ENCODE data around the gene SYMPK.

SYMPK gene

DNA sequence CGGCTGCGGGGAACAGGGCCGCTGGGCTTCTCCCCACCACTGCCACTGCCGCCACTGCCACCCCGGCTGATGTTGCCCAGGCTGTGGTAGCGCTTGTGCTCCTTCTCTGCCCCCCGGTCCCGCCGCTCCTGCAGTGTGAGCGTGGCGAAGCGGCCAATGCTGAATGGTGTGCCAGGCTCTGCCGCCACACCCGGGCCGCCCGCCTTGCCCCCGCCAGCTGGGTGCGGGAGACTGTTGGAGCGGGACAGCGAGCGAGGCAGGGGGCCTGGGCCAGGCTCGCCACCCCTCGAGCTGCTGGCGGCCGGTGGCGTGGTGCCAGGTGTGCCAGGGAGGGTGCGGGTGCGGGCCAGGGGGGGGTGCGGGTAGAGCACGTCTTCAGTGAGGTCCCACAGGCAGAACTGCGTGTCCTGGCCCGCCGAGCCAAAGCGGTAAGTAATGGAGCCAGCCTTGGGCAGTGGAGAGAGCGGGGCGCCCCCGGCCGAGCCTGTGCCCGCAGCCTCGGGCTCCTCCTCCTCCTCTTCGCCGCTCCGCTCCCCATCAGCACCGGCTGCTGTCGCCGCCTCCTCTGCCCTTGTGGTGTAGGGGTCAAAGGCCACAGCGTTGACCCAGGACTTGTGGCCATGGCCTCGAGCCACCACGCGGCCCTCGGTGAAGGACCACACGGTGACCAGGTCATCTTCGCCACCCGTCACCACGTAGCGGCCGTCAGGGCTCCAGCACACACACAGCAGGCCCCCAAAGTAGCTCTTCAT lies 77.0 kb downstream of the SYMPK start:
- H4K20me1 ChIP-seq (ENCODE audit: low read depth, low read length) = no peaks in the 10 kb centered on the region
- no peaks in the 10 kb centered on the region for H3K9me2 ChIP-seq (replicated peaks; ENCODE audit: insufficient read depth, low read length)
- H3K9ac ChIP-seq (ENCODE audit: low read length) = no peak overlapping the region
- H3K79me2 ChIP-seq (ENCODE audit: insufficient read depth, low read length) = no peaks in the 10 kb centered on the region
- H3K36me3 ChIP-seq (ENCODE audit: low read length) = no peaks in the 10 kb centered on the region
- H3K27me3 ChIP-seq (ENCODE audit: low read length) = no peaks in the 10 kb centered on the region
- no peak overlapping the region for H3K4me2 ChIP-seq (ENCODE audit: low read depth, low read length, poor library complexity, severe bottlenecking)
- TF ChIP-seq, protein P1, sequence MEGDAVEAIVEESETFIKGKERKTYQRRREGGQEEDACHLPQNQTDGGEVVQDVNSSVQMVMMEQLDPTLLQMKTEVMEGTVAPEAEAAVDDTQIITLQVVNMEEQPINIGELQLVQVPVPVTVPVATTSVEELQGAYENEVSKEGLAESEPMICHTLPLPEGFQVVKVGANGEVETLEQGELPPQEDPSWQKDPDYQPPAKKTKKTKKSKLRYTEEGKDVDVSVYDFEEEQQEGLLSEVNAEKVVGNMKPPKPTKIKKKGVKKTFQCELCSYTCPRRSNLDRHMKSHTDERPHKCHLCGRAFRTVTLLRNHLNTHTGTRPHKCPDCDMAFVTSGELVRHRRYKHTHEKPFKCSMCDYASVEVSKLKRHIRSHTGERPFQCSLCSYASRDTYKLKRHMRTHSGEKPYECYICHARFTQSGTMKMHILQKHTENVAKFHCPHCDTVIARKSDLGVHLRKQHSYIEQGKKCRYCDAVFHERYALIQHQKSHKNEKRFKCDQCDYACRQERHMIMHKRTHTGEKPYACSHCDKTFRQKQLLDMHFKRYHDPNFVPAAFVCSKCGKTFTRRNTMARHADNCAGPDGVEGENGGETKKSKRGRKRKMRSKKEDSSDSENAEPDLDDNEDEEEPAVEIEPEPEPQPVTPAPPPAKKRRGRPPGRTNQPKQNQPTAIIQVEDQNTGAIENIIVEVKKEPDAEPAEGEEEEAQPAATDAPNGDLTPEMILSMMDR (IDR thresholded peaks at IDR 0.05; ENCODE audit: insufficient read depth, low read length, poor library complexity, severe bottlenecking) = no peak
- no peak for TF ChIP-seq EZH2phosphoT487 (conservative IDR thresholded peaks at IDR 0.05; ENCODE audit: low read length)
- no peak overlapping the region for H3K4me3 ChIP-seq (ENCODE audit: insufficient read depth, low read length, poor library complexity, severe bottlenecking)
- no peak overlapping the region for H3K27ac ChIP-seq (ENCODE audit: low read depth, low read length)
- H3F3A ChIP-seq (ENCODE audit: insufficient read depth) = no peaks in the 10 kb centered on the region
- no peaks in the 10 kb centered on the region for H3K9me3 ChIP-seq (ENCODE audit: insufficient read depth, low read length)
- H2AFZ ChIP-seq (ENCODE audit: low read depth, low read length, severe bottlenecking) = no peak overlapping the region

DNA sequence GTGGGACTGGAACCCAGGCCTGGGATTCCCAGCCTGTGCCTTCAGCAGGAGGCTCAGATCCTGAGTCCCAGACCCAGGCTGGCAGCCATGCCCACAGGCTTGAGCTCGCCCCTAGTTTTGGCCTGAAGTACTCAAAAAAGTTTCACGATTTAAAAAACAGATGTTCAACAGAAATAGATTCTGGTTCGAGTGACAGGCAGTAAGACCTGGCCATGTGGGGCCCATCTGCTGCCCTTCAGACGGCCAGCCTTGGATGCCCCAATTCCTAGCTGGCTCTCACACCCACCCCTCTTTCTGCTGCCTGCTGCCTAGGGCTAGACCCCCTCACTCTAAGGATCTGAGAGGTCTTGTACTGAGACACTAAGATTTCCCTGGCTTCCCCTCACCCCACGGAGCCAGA lies 77.8 kb downstream of the SYMPK start:
- H3K27me3 ChIP-seq (ENCODE audit: low read length) = no peaks in the 10 kb centered on the region
- no peak overlapping the region for H3K27ac ChIP-seq (ENCODE audit: low read depth, low read length)
- H3K4me2 ChIP-seq (ENCODE audit: low read depth, low read length, poor library complexity, severe bottlenecking) = no peak overlapping the region
- H3F3A ChIP-seq (ENCODE audit: insufficient read depth) = peaks cover 3% of the 10 kb centered on the region; the same call in 1 of the 2 replicates
- H3K9ac ChIP-seq (ENCODE audit: low read length) = no peak overlapping the region
- H3K9me2 ChIP-seq (replicated peaks; ENCODE audit: insufficient read depth, low read length) = no peaks in the 10 kb centered on the region
- no peaks in the 10 kb centered on the region for H3K36me3 ChIP-seq (ENCODE audit: low read length)
- H4K20me1 ChIP-seq (ENCODE audit: low read depth, low read length) = no peaks in the 10 kb centered on the region
- H2AFZ ChIP-seq (ENCODE audit: low read depth, low read length, severe bottlenecking) = no peak overlapping the region
- no peaks in the 10 kb centered on the region for H3K79me2 ChIP-seq (ENCODE audit: insufficient read depth, low read length)
- no peak overlapping the region for H3K4me3 ChIP-seq (ENCODE audit: insufficient read depth, low read length, poor library complexity, severe bottlenecking)
- TF ChIP-seq EZH2phosphoT487 (conservative IDR thresholded peaks at IDR 0.05; ENCODE audit: low read length) = no peak
- TF ChIP-seq, protein P1 (IDR thresholded peaks at IDR 0.05; ENCODE audit: insufficient read depth, low read length, poor library complexity, severe bottlenecking) = no peak
- no peaks in the 10 kb centered on the region for H3K9me3 ChIP-seq (ENCODE audit: insufficient read depth, low read length)

DNA sequence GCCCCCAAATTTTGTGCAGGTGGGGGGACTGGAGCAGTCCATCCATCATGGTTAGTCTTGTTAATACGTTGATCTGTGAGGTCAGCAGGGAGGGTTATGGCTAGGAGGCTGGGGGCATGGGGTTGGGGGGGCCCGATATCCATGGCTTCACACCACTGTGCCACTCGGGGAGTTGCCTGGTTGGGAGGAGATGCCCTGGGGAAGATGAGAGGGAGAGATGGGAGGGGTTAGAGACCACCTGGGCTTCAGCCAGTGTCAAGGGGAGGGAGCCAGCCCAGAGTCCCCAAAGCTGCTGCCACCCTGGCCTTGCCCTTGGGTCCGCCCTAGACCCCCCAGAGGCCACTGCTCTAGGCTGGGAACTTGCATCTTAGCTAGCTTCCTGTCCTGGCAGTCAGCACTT lies 78.9 kb downstream of the SYMPK start:
- no peak overlapping the region for H3K27ac ChIP-seq (ENCODE audit: low read depth, low read length)
- no peak for TF ChIP-seq EZH2phosphoT487 (conservative IDR thresholded peaks at IDR 0.05; ENCODE audit: low read length)
- TF ChIP-seq, protein P1 (IDR thresholded peaks at IDR 0.05; ENCODE audit: insufficient read depth, low read length, poor library complexity, severe bottlenecking) = no peak
- no peaks in the 10 kb centered on the region for H3K36me3 ChIP-seq (ENCODE audit: low read length)
- H3K9ac ChIP-seq (ENCODE audit: low read length) = no peak overlapping the region
- H3F3A ChIP-seq (ENCODE audit: insufficient read depth) = peaks cover 3% of the 10 kb centered on the region; the same call in 1 of the 2 replicates
- H3K79me2 ChIP-seq (ENCODE audit: insufficient read depth, low read length) = no peaks in the 10 kb centered on the region
- no peaks in the 10 kb centered on the region for H3K9me2 ChIP-seq (replicated peaks; ENCODE audit: insufficient read depth, low read length)
- H3K4me3 ChIP-seq (ENCODE audit: insufficient read depth, low read length, poor library complexity, severe bottlenecking) = no peak overlapping the region
- H4K20me1 ChIP-seq (ENCODE audit: low read depth, low read length) = no peaks in the 10 kb centered on the region
- H3K27me3 ChIP-seq (ENCODE audit: low read length) = no peaks in the 10 kb centered on the region
- H3K4me2 ChIP-seq (ENCODE audit: low read depth, low read length, poor library complexity, severe bottlenecking) = no peak overlapping the region
- no peaks in the 10 kb centered on the region for H3K9me3 ChIP-seq (ENCODE audit: insufficient read depth, low read length)
- no peak overlapping the region for H2AFZ ChIP-seq (ENCODE audit: low read depth, low read length, severe bottlenecking)
